K562 (cell line): ENCODE results near the gene ADSS2. TPM values are rescaled to one million over a fixed set of nuclear protein-coding genes. Genes with fewer than 3 reads are reported as not detected.

Experiments used
- ATAC-seq: fragments of 200-7000 bp; cut with Tn5 transposase; 3 replicates; pipeline ENCODE4 v1.9.1; 2020; ENCODE audit warnings: moderate library complexity
- BruUV-seq: library from RNA; stranded (reverse); fragments of 400-500 nt; replicated peaks from 2 replicates; lab custom pipeline; 2021; lab: Mats Ljungman, UMichigan
- CTCF ChIA-PET: fragments of 300-600 bp; formaldehyde crosslinking; extraction: SDS; loops from one replicate; lab custom pipeline; 2021; ENCODE audit warnings: low intra/inter-chr PET ratio; lab: Yijun Ruan, JAX
- POLR2A ChIA-PET: fragments of 300-600, 350-650 bp; sonication (Branson Sonifier 250); formaldehyde crosslinking; extraction: SDS; loops from one replicate; lab custom pipeline; 2021; ENCODE audit warnings: antibody characterized with exemption, inconsistent platforms; lab: Yijun Ruan, JAX
- DNase-seq, 4 experiments: peaks; one replicate each; pipeline versions ENCODE4 v3.0.0 to v3.0.0-alpha.2; 2011 to 2018; ENCODE audit warnings: low spot score in 3 of 4, mixed read lengths in 3 of 4; ENCODE audit errors: extremely low read depth in 1 of 4
- FAIRE-seq: peaks from 2 replicates; lab custom pipeline; 2011; peaks lifted over from hg19 to GRCh38; lab: Jason Lieb, UNC
- H2AFZ ChIP-seq: 2 replicates; pipeline ENCODE4 v1.6.0; 2011; ENCODE audit warnings: low read depth, low read length, control low read depth, inconsistent platforms
- H3K27ac ChIP-seq: fragments of 200-600 bp; 3 replicates; pipeline ENCODE4 v1.8.0; 2011; ENCODE audit warnings: low read depth, mild to moderate bottlenecking, control low read depth, inconsistent platforms, low read length, moderate library complexity, mixed read lengths; ENCODE audit errors: extremely low read depth
- H3K27me3 ChIP-seq, 2 experiments: fragments of 300-600 bp in 1 of 2; 2 replicates in 1 of 2; 3 replicates in 1 of 2; pipeline versions ENCODE4 v1.6.0 to v1.8.0; 2011; ENCODE audit warnings: inconsistent platforms in 2 of 2, low read length in 2 of 2, mild to moderate bottlenecking in 1 of 2, mixed read lengths in 1 of 2, moderate library complexity in 1 of 2; ENCODE audit not compliant: control insufficient read depth in 2 of 2, insufficient read depth in 2 of 2
- H3K36me3 ChIP-seq: fragments of 300-600 bp; 3 replicates; pipeline ENCODE4 v1.8.0; 2011; ENCODE audit warnings: mild to moderate bottlenecking, low read length, inconsistent platforms; ENCODE audit not compliant: control insufficient read depth, insufficient read depth
- H3K4me1 ChIP-seq, 2 experiments: fragments of 200-600 bp in 1 of 2; replicated peaks in 1 of 2; 2 replicates in 1 of 2; 3 replicates in 1 of 2; pipeline versions ENCODE4 v1.5.1 to v1.8.0; 2011; ENCODE audit warnings: inconsistent platforms in 2 of 2, low read length in 2 of 2, mild to moderate bottlenecking in 1 of 2, mixed read lengths in 1 of 2, moderate library complexity in 1 of 2; ENCODE audit not compliant: control insufficient read depth in 2 of 2, insufficient read depth in 2 of 2
- H3K4me2 ChIP-seq: 2 replicates; pipeline ENCODE4 v1.6.1; 2011; ENCODE audit warnings: low read length, control low read depth, inconsistent platforms, mixed read lengths; ENCODE audit not compliant: insufficient read depth
- H3K4me3 ChIP-seq: fragments of 200-600 bp; sonication (generic), shearing (Covaris generic); 2 replicates; pipeline ENCODE4 v1.5.1; 2016; ENCODE audit warnings: control low read depth, inconsistent platforms
- H3K79me2 ChIP-seq: fragments of 200-600 bp; 3 replicates; pipeline ENCODE4 v1.8.0; 2011; ENCODE audit warnings: low read length, inconsistent platforms; ENCODE audit not compliant: control insufficient read depth, insufficient read depth
- H3K9ac ChIP-seq, 2 experiments: 2 replicates each; pipeline versions ENCODE4 v1.6.0 to v1.6.1; 2011; ENCODE audit warnings: low read depth in 2 of 2, low read length in 2 of 2, control low read depth in 1 of 2, inconsistent platforms in 1 of 2, mild to moderate bottlenecking in 1 of 2, mixed read lengths in 1 of 2; ENCODE audit not compliant: insufficient read depth in 1 of 2
- H3K9me1 ChIP-seq: one replicate; pipeline ENCODE4 v1.6.0; 2011; ENCODE audit warnings: inconsistent platforms, mild to moderate bottlenecking, low read length, moderate library complexity; ENCODE audit not compliant: control insufficient read depth, insufficient read depth
- H3K9me3 ChIP-seq: replicated peaks from 2 replicates; pipeline ENCODE4 v1.5.1; 2011; ENCODE audit warnings: low read depth, low read length, inconsistent platforms; ENCODE audit not compliant: control insufficient read depth, insufficient read depth
- H4K20me1 ChIP-seq: replicated peaks from 2 replicates; pipeline ENCODE4 v1.6.1; 2011; ENCODE audit warnings: low read length, inconsistent platforms, mixed read lengths; ENCODE audit not compliant: control insufficient read depth, insufficient read depth
- AFF4 ChIP-seq: sonication (generic); formaldehyde crosslinking; IDR thresholded peaks from 2 replicates; pipeline ENCODE4 v1.8.0; 2023; ENCODE audit warnings: mild to moderate bottlenecking, missing genetic modification reagents
- FOXJ2 ChIP-seq: fragments of 200-800 bp; sonication (Bioruptor generic); IDR thresholded peaks from 2 replicates; pipeline ENCODE4 v1.6.1; 2016; ENCODE audit warnings: missing genetic modification characterization, missing compliant biosample characterization
- FOXP4 ChIP-seq: sonication (generic); formaldehyde crosslinking; IDR thresholded peaks from 2 replicates; pipeline ENCODE4 v1.8.0; 2022; ENCODE audit warnings: mild to moderate bottlenecking, missing genetic modification reagents, borderline replicate concordance
- HNRNPK ChIP-seq: fragments of 200-400 bp; formaldehyde crosslinking; IDR thresholded peaks from one replicate; pipeline ENCODE4 v1.6.1; 2018; ENCODE audit warnings: mild to moderate bottlenecking, low read depth, low read length; ENCODE audit not compliant: poor library complexity, severe bottlenecking
- PCBP2 ChIP-seq: fragments of 200-400 bp; formaldehyde crosslinking; IDR thresholded peaks from 2 replicates; pipeline ENCODE4 v1.6.1; 2018; ENCODE audit warnings: low read length, low read depth, mild to moderate bottlenecking, moderate library complexity; ENCODE audit not compliant: poor library complexity, severe bottlenecking
- TRIM28 ChIP-seq: fragments of 450-650 bp; IDR thresholded peaks from 2 replicates; pipeline ENCODE4 v1.6.1; 2017
- WGBS: fragments of 100-300 bp; shearing (Covaris generic); methylation state at CpG from one replicate; pipeline ENCODE4 v1.1.6; 2016; ENCODE audit warnings: low coverage, mixed read lengths; ENCODE audit not compliant: insufficient coverage; ENCODE audit errors: missing lambda C conversion rate; 5-methylcytosine and 5-hydroxymethylcytosine counted together
- in situ Hi-C: fragments of 300-500 bp; cut with MboI; formaldehyde crosslinking; loops from 4 replicates; pipeline ENCODE4 v1.15.0; 2018; ENCODE audit warnings: inconsistent platforms, mixed read lengths
- intact Hi-C: fragments of 100-400 bp; cut with micrococcal nuclease; formaldehyde crosslinking; loops from 2 replicates; pipeline ENCODE4 v1.14.2; 2022
- polyA plus RNA-seq, 8 experiments: library from polyadenylated mRNA; depleted of rRNA in 4 of 8; stranded (reverse) in 5 of 8; unstranded in 3 of 8; fragments of >200 nt; fragmentation: Nextera tagmentation in 2 of 8; fragmentation: Illumina TruSeq in 1 of 8; extraction: Ambion mirVana in 2 of 8; extraction: Trizol in 1 of 8; gene quantifications; 2 replicates each; pipeline versions ENCODE4 v1.2.1 to v1.2.3, GENCODE V29; 2011 to 2014; ENCODE audit warnings: inconsistent platforms in 1 of 8, missing spikeins in 1 of 8
- total RNA-seq, 7 experiments: library from RNA; depleted of rRNA in 6 of 7; stranded (reverse); fragments of >200 nt in 6 of 7; fragmentation: Illumina TruSeq in 2 of 7; extraction: Trizol in 2 of 7; gene quantifications; 2 replicates each; pipeline versions ENCODE4 v1.2.1 to v1.2.3, GENCODE V29; 2011 to 2021; ENCODE audit warnings: low replicate concordance in 1 of 7
- TF ChIP-seq, protein P1 (sequence below): fragments of 250-450 bp; sonication (Bioruptor Pico); IDR thresholded peaks from 2 replicates; pipeline ENCODE4 v1.4.0; 2020; ENCODE audit warnings: mild to moderate bottlenecking, moderate library complexity, borderline replicate concordance

Gene ADSS2
- total and polyA plus RNA-seq, 9 of the 15 experiments (the other 6 are each of a cell fraction or from before 2014, with no cell fraction given): 8.8 to 63.8 (median 59.4) TPM

DNA sequence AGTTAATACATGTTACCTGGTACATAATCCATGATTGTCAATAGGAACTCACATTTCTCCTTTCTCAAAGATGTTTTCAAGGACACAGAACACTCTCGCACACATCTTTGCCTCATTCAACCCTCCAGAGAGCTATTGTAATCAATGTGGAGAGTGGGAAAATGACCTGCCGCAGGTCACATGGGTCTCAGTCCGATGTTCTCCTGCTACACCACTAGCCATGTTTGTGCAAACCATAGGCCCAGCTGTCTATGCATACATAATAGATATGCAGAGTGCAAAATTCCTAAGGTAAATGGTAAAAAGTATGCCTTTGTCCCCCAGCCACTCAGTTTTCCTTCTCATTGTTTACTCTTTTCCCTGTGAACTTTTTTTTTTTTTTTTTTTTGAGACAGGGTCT lies 89.2 kb downstream of the ADSS2 start:
- in situ Hi-C loops (no loop called here), intact Hi-C loops (no loop called here)
- H4K20me1 ChIP-seq: no peaks in the 10 kb centered on the region
- WGBS: 75% methylated on average over 3 of the region's 3 CpGs
- no peak for TF ChIP-seq PCBP2
- TF ChIP-seq HNRNPK: no peak
- TF ChIP-seq TRIM28: no peak
- no peak for TF ChIP-seq AFF4 (CRISPR knock-in tag)
- TF ChIP-seq, protein P1, sequence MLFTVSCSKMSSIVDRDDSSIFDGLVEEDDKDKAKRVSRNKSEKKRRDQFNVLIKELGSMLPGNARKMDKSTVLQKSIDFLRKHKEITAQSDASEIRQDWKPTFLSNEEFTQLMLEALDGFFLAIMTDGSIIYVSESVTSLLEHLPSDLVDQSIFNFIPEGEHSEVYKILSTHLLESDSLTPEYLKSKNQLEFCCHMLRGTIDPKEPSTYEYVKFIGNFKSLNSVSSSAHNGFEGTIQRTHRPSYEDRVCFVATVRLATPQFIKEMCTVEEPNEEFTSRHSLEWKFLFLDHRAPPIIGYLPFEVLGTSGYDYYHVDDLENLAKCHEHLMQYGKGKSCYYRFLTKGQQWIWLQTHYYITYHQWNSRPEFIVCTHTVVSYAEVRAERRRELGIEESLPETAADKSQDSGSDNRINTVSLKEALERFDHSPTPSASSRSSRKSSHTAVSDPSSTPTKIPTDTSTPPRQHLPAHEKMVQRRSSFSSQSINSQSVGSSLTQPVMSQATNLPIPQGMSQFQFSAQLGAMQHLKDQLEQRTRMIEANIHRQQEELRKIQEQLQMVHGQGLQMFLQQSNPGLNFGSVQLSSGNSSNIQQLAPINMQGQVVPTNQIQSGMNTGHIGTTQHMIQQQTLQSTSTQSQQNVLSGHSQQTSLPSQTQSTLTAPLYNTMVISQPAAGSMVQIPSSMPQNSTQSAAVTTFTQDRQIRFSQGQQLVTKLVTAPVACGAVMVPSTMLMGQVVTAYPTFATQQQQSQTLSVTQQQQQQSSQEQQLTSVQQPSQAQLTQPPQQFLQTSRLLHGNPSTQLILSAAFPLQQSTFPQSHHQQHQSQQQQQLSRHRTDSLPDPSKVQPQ (CRISPR knock-in tag): no peak
- TF ChIP-seq FOXJ2 (tag): peak; percentile 11; the same call in 1 of the 2 replicates
- TF ChIP-seq FOXP4 (CRISPR knock-in tag): no peak
- DNase-seq: no peak
- H3K9me1 ChIP-seq: no peaks in the 10 kb centered on the region
- peaks cover 11 to 13% of the 10 kb centered on the region in 2 experiments; a peak in 4 of 5 replicates for H3K4me1 ChIP-seq
- peak overlapping the region; percentile 73 for H2AFZ ChIP-seq
- ChIA-PET POLR2A (interaction anchor here (0.9 to 2.9 kb wide), 5 partner anchors 8 to 19 kb away, joined by 3 to 8 read pairs (median 4); a partner anchor contains a TSS), CTCF (no interaction called here)
- H3K4me2 ChIP-seq: no peak overlapping the region
- no peak for ATAC-seq
- no peaks in the 10 kb centered on the region for H3K27me3 ChIP-seq
- H3K79me2 ChIP-seq: peaks cover 3% of the 10 kb centered on the region; the same call in 1 of the 3 replicates
- no peak for FAIRE-seq
- H3K36me3 ChIP-seq: no peaks in the 10 kb centered on the region
- BruUV-seq: no TSS peak
- peaks cover 15% of the 10 kb centered on the region; the same call in 1 of the 2 replicates for H3K9me3 ChIP-seq
- no peak overlapping the region for H3K27ac ChIP-seq
- H3K4me3 ChIP-seq: no peak overlapping the region
- no peak overlapping the region; a peak in 1 of 4 replicates for H3K9ac ChIP-seq
